HG02763 (cell line): ENCODE measurements around the gene RAB6A.
"Not testable (repeated sequence)": the region's sequence is repeated elsewhere in the genome, so short reads cannot be mapped to it uniquely, and the experiment has no call there.

Experiments
- ATAC-seq: cut with Tn5 transposase; IDR thresholded peaks from one replicate; pipeline ENCODE4 v1.9.1; 2021; ENCODE audit warnings: mild to moderate bottlenecking, moderate library complexity; ENCODE audit not compliant: unreplicated experiment

The RAB6A gene

DNA sequence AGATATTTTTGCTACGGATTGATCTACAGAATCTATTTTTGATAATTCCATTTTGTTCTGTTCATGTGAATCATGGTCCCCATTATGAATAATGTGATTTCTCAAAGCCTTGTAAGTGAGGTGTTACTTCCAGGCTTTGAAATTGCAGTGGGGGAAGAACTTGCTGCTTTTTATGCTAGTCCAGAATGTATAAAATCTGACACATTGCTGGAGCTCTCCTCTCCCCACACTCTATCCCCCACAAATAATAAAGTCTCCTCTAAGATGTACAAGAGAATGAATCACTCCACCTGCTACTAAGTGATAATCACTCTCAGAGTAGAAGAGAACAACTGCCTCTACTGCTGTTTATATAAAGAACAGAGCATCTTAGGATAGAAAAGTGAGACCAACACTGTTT, 5.9 kb upstream of the RAB6A start:
- ATAC-seq = no peak

DNA sequence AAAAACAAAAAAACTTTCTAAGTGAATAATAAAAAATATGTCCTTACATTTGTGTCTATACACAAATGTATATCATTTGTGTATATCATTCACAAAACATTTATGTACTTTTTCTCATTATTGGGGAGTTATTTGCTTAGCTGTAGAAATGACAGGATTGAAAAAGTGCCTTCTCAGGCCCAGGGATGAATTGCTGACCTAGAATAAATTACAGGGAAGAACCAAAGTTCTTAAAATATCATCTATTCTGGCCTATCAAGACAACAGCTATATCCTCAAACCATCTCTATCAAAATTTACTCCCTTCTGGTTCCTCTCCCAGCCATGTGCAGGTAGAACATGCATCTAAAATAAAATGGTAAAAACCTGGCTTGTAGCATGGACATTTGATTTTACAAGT, 1.9 kb upstream of the RAB6A start:
- ATAC-seq = no peak

DNA sequence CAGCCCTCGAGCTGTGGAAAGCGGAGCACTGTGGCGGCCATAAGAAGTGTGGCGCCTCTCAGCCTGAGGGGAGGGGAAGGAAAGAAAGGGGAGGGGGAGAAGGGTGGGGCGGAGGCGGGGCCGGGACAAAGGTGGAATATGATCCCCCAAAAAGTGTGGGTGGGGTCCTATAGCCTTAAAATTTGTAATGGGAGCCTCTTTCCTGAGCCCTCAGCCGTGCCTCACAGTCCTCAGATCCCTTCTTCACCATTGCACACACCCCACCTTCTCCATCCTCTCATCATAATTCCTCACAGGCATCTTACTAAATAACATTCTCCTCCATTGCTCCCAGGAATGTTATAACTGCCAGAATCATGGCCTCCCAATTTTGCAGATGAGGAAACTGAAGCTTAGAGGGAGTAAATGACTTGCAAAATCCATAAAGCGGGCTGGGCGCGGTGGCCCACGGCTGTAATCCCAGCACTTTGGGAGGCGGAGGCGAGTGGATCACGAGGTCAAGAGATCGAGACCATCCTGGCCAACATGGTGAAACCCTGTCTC, 600 bp upstream of the RAB6A start:
- peak; percentile 4 for ATAC-seq

DNA sequence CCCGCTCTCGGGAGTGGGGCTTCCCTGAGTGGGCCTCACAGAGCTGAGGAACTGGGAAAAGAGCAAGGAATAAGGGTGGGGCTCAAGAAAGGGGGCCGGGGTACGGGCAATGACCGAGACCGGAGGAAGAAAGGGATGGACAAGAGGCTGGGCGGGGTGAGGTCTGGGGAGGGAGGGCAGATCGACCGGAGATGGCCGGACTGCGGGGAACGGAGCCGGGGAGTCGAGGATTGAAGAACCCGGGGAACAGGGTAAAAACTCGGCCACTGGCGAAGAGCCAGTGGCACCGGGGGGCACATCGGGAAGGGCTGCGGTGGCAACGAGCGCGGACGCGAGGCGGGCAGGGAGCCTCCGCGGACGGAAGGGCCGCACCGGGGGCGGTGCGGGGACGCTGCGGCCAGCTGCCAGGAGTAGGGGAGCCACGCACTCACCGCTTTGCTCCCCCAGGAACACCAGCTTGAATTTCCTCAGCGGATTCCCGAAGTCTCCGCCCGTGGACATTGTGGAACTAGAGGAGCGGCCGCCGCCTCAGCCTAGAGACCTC, 667 bp downstream of the RAB6A start:
- ATAC-seq = peak; percentile 4

DNA sequence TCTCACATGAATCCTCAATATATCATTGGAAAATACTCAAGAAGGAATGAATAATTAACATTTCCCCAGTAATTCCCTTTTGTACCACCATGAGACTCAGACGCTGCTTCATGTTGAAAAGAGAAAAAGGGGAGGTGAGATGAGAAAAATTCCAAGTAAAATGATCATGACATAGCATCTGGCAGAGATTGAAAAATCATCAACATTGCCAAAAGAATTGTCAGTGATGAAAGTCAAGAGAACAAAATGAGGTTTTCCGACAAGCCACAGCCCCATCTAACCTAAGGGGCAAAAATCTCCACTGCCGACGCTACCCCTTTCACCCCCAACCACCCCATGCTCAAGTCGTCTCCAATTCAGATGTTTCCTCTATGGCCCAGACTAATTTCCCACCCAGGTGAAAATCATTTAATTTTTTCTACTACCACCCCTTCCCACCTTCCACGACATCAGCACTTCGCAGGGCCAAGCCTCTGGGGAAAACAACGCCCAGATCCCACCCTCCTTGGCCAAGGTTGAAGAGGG, 1.2 kb downstream of the RAB6A start:
- ATAC-seq = no peak

DNA sequence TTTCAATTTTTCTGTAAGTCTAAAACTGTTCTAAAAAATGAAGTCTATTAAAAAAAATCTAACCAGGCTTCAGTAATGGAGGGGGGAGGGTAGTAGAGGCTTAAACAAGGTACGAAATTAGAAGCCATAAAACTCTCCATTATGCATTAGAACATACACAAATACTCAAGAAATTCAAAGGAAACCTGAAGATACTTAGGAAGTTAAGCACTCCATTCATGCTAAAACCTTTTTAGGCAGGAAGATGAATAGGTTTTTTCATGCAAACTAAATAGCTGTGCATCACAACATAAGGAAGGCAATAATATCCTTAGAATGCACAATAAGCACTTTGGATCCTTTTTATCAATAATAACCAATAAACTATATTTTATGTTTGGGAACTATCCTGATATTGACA, 2.4 kb downstream of the RAB6A start:
- ATAC-seq = no peak

DNA sequence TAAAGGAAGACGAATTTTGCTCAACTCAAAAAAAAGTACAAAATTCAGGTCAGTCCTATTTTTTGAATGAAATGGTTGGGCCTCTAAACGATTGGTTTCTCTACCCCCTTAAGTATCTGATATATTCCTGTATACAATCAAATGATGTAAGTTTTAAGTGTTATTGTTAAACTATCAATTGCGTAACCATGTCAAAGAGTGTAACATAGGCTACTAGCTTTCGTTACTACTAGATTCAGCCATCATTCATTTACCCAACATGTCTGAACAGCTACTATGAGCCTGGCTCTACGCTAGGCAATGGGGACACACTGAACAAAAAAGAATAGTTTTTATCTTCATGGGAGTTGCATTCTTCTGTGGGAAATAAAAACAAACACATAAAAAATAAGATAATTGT, 3.3 kb downstream of the RAB6A start:
- ATAC-seq = no peak

DNA sequence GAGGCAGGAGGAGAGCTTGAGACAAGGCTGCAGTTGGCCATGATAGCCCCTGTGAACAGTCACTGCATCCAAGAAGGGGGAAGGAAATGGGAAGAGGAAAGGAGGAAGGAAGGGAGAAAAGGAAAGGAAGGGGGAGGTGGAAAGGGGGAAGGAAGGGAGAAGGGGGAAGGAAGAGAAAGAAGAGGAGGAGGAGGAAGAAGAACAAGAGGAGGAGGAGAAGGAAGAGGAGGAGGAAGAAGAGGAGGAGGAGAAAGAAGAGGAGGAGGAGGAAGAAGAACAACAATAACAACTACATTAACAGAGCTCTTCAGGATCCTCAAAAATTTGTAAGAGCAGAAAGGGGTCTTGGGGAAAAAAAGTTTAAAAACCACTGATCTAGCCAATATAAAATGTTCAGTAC, 5.2 kb downstream of the RAB6A start:
- ATAC-seq = no peak

DNA sequence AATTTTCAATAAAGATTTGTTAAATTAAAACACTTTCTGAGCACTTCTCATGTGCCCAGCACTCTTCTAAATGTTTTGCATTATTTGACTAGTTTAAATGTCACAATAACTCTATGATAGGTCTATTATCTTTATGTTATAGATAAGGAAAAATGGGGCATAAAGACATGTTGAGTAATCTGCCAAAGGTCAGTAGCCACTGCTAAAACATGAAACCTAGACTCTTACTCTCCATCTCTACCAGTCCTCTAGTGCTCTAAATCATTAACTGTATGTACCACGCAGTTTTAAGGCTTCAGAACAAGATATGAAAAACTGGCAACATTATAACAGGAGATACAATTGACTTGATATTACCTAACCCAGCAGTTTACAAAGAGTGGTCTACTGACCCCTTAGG, 6.9 kb downstream of the RAB6A start:
- no peak for ATAC-seq

DNA sequence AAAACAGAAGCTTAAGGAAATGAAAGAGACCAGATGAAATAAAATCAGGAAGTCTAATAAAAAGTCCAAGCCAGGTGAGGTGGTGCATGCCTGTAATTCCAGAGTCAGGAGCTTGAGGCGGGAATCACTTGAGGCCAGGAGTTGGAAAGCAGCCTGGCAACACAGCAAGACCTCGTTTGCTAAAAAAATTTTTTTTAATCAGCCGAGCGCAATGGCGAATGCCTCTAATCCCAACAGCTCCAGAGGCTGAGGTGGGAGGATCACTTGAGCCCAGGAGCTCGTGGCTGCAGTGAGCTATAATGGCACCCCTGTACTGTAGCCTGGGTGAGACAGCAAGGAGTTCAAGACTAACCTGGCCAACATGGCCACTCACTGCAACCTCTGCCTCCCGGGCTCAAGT, 8.0 kb downstream of the RAB6A start:
- ATAC-seq = no peak

DNA sequence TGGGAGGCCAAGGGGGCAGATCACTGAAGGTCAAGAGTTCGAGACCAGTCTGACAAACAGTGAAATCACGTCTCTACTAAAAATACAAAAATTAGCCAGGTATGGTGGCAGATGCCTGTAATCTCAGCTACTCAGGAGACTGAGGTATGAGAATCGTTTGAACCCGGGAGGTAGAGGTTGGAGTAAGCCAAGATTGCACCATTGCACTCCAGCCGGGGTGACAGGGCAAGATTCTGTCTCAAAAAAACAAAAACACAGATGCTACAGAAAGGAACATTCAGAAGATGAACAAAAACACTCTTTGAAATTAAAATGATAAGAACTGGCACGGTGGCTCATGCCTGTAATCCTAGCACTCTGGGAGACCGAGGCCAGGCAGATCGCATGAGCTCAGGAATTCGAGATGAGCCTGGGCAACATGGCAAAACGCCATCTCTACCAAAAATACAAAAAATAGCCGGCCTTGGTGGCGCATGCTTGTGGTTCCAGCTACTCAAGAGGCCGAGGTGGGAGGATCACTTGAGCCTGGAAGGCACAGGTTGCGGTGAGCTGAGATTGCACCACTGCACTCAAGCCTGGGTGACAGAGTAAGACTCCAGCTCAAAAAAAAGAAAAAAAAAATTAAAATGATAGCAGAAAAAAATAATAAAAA, 8.5 kb downstream of the RAB6A start:
- no peak for ATAC-seq

DNA sequence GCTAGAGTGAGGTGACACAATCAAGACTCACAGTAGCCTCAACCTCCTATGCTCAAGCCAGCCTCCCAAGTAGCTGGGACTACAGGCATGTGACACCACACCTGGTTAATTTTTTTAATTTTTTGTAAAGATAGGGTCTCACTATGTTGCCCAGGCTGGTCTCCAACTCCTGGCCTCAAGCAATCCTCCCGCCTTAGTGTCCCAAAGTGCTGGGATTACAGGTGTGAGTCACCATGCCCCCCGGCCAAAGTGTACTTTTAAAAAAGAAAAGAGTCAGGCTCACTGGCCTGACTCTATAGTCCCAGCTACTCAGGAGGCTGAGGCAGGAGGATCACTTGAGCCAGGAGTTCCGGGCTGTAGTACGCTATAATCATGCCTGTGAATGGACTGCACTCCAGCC, 10.0 kb downstream of the RAB6A start:
- ATAC-seq = not testable (repeated sequence)

DNA sequence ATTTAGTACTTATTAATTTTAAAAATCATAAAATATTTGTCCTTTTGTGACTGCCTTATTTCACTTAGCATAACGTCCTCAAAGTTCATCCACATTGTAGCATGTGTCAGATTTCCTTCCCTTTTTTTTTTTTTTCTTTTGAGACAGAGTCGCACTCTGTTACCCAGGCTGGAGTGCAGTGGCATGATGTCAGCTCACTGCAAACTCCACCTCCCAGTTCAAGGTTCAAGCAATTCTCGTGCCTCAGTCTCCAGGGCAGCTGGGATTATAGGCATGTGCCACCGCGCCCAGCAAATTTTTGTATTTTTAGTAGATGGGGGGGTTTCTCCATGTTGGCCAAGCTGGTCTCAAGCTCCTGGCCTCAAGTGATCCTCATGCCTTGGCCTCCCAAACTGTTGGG, 10.6 kb downstream of the RAB6A start:
- no peak for ATAC-seq

DNA sequence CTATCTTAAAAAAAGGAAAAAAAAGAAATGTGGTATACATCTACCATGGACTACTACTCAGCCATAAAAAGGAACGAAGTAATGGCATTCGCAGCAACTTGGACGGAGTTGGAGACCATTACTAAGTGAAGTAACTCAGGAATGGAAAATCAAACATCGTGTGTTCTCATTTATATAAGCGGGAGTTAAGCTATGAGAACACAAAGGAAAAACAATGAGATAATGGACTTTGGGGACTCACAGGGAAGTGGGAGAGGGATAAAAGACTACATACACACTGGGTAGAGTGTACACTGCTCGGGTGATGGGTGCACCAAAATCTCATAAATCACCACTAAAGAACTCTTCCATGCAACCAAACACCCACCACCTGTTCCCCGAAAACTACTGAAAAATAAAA, 11.8 kb downstream of the RAB6A start:
- ATAC-seq = no peak

DNA sequence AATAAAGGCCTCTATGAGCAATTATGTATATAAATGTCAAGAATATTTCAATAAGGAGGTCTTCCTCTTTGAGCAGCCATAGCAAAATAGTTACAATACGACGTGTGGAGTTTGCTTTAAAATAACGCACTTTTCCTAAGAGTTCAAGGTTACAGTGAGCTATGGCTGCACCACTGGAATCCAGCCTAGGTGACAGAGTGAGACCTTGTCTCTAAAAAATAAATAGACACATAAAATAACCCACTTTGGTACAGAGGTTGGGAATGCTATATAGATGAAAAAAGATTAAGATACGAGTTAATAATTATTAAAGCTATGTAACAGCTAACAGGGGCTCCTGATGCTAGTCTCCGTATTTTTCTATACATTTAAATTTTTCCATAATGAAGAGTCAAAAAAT, 12.6 kb downstream of the RAB6A start:
- no peak for ATAC-seq

DNA sequence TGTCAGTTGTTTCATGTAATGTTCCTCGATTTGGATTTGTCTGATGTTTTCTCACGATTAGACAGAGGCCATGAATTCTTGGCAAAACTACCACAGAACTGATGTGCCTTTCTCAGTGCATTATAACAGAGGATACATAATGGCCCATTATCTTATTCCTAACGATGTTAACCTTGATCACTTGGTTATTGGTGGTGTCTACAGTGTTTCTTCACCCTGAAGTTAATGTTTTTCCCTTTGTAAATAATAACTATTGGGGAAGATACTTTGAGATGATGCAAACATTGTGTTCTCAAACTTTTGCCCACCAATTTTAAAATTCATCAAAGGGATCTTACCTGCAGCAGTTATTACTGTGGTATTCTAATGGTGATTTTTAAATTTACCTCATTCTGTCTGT, 13.1 kb downstream of the RAB6A start:
- no peak for ATAC-seq

DNA sequence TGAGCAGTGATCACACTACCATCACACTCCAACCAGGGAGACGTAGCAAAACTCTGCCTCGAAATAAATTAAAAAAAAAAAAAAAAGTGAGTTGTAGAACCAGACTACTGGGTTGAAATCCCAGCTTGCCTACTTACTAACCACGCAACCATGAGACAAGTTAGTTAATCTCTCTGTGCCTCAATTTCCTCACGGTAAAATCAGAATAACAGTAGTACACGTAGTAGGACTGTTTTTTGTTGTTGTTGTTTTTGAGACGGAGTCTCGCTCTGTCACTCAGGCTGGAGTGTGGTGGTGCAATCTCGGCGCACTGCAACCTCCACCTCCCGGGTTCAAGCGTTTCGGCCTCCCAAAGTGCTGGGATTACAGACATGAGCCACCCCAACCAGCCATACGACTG, 14.2 kb downstream of the RAB6A start:
- ATAC-seq = no peak

DNA sequence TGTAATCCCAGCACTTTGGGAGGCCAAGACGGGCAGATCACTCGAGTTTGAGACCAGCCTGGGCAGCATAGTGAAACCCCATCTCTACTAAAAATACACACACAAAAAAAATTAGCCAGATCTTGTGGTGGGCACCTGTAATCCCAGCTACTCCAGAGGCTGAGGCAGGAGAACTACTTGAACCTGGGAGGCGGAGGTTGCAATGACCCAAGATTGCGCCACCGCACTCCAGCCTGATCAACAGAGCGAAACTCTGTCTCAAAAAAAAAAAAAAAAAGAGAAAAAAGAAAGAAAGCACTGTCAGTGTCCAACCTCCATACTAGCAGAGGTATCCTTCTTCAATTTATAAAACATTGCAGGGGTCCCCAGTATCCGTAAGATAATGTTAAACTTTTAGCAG, 17.8 kb downstream of the RAB6A start:
- ATAC-seq = no peak

DNA sequence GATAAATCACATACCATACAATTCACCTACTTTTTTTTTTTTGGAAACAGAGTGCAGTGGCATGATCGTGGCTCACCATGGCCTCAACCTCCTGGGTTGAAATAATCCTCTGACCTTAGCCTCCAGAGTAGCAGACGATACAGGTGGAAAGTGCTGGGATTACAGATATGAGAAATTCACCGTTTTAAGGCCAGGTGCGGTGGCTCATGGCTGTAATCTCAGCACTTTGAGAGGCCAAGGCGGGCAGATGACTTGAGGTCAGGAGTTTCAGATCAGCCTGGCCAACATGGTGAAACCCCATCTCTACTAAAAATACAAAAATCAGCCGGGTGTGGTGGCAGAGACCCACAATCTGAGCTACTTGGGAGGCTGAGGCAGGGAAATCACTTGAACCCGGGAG, 24.9 kb downstream of the RAB6A start:
- not testable (repeated sequence) for ATAC-seq

DNA sequence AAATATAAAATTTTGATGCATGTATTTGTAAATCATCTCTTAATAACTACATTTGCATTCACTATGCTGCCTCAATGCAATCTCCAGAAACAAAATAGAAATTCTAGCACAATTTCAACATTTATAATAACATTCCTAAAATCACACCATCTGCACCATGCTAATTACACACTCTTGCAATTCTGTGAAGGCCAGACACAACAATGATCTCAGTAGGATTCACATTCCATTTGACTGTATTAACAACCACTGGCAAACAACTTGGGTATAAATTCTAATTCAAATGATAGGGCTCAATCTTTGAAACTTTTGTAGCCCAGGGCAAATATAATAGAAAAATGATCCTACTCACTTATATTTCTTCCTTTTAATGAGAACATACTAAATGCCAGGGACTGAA, 25.9 kb downstream of the RAB6A start:
- ATAC-seq = no peak

DNA sequence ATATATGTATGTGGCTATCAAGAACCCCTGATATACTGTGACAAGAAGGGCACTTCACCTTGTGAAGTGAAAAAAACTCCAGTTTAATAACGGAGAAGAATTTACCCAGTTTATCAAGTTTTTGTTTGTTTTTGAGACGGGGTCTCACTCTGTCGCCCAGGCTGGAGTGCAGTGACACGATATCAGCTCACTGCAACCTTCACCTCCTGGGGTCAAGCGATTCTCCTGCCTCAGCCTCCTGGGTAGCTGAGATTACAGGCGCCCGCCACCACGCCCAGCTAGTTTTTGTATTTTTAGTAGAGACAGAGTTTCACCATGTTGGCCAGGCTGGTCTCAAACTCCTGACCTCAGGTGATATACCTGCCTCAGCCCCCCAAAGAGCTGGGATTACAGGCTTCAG, 26.9 kb downstream of the RAB6A start:
- not testable (repeated sequence) for ATAC-seq

DNA sequence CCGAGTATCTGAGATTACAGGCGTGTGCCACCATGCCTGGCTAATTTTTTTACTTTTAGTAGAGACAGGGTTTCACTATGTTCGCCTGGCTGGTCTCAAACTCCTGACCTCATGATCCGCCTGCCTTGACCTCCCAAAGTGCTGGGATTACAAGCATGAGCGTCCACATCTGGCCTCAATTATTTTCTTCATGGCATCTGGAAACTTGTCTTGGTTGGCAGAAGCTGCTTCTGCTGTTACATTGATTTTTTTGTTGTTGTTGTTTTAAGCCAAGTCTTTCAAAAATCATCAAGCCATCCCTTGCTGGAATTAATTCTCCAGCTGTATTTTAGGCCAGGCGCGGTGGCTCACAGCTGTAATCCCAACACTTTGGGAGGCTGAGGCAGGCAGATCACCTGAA, 27.9 kb downstream of the RAB6A start:
- ATAC-seq = not testable (repeated sequence)
